ENCODE data around the gene DCAF12. TPM values are rescaled to one million over a fixed set of nuclear protein-coding genes. Genes with fewer than 3 reads are reported as not detected.

The DCAF12 gene
- polyA plus RNA-seq, 1 donor from 2014 or later, result 37.7 TPM

GRCh38 chr9:34134521-34134920 is 8.0 kb upstream of the DCAF12 start:
- no peak overlapping the region for H2AFZ ChIP-seq (ENCODE audit: low read depth, low read length)
- TF ChIP-seq SMC3 (conservative IDR thresholded peaks at IDR 0.05; ENCODE audit: poor library complexity), result no peak
- TF ChIP-seq CTCF (IDR thresholded peaks at IDR 0.05; ENCODE audit: poor library complexity, severe bottlenecking), result no peak
- no peak for TF ChIP-seq POLR2AphosphoS5 (IDR thresholded peaks at IDR 0.05)
- TF ChIP-seq MXI1 (conservative IDR thresholded peaks at IDR 0.05; ENCODE audit: poor library complexity, severe bottlenecking), result no peak
- no peak for TF ChIP-seq EP300 (conservative IDR thresholded peaks at IDR 0.05; ENCODE audit: poor library complexity, severe bottlenecking)
- TF ChIP-seq RAD21 (conservative IDR thresholded peaks at IDR 0.05), result no peak
- no peak for TF ChIP-seq EZH2 (IDR thresholded peaks at IDR 0.05; ENCODE audit: borderline replicate concordance, insufficient read depth, low read length, poor library complexity, severe bottlenecking)
- no peak for TF ChIP-seq TAF1 (IDR thresholded peaks at IDR 0.05; ENCODE audit: low read depth)
- no peak for TF ChIP-seq REST (IDR thresholded peaks at IDR 0.05; ENCODE audit: borderline replicate concordance)

GRCh38 chr9:34133436-34133949 is 7.0 kb upstream of the DCAF12 start:
- Histone ChIP-seq H4K20me1 (ENCODE audit: insufficient read depth) (no peaks in the 10 kb centered on the region), H3K9me2 (ENCODE audit: insufficient read depth, low read length) (no peaks in the 10 kb centered on the region), H3K4me3 (ENCODE audit: low read length) (no peak overlapping the region), H3K9ac (ENCODE audit: low read length) (no peak overlapping the region), H3K79me2 (replicated peaks; ENCODE audit: insufficient read depth, low read length) (no peaks in the 10 kb centered on the region), H3K27me3 (ENCODE audit: insufficient read depth, low read depth, low read length) (no peaks in the 10 kb centered on the region), H3K36me3 (ENCODE audit: insufficient read depth, low read length) (no peaks in the 10 kb centered on the region), H3K4me2 (ENCODE audit: low read length) (no peak overlapping the region), H3K27ac (ENCODE audit: low read length) (no peak overlapping the region), H3K9me3 (ENCODE audit: low read length) (no peaks in the 10 kb centered on the region), H3F3A (ENCODE audit: insufficient read depth, low read length, poor library complexity, severe bottlenecking) (no peaks in the 10 kb centered on the region), H2AFZ (ENCODE audit: low read depth, low read length) (no peak overlapping the region)
- TF ChIP-seq EP300 (conservative IDR thresholded peaks at IDR 0.05; ENCODE audit: poor library complexity, severe bottlenecking) (no peak), SMC3 (conservative IDR thresholded peaks at IDR 0.05; ENCODE audit: poor library complexity) (no peak), EZH2 (IDR thresholded peaks at IDR 0.05; ENCODE audit: borderline replicate concordance, insufficient read depth, low read length, poor library complexity, severe bottlenecking) (no peak), MXI1 (conservative IDR thresholded peaks at IDR 0.05; ENCODE audit: poor library complexity, severe bottlenecking) (no peak), POLR2AphosphoS5 (IDR thresholded peaks at IDR 0.05) (no peak), TAF1 (IDR thresholded peaks at IDR 0.05; ENCODE audit: low read depth) (no peak), RAD21 (conservative IDR thresholded peaks at IDR 0.05) (no peak), REST (IDR thresholded peaks at IDR 0.05; ENCODE audit: borderline replicate concordance) (no peak)

More at GRCh38 chr9:34134521-34134920, 8.0 kb upstream of the DCAF12 start:
- no peaks in the 10 kb centered on the region for H3K9me3 ChIP-seq (ENCODE audit: low read length)
- H3K27me3 ChIP-seq (ENCODE audit: insufficient read depth, low read depth, low read length), result no peaks in the 10 kb centered on the region
- H4K20me1 ChIP-seq (ENCODE audit: insufficient read depth), result no peaks in the 10 kb centered on the region
- H3K27ac ChIP-seq (ENCODE audit: low read length), result no peak overlapping the region
- H3K36me3 ChIP-seq (ENCODE audit: insufficient read depth, low read length), result no peaks in the 10 kb centered on the region
- no peak overlapping the region for H3K9ac ChIP-seq (ENCODE audit: low read length)
- H3K9me2 ChIP-seq (ENCODE audit: insufficient read depth, low read length), result no peaks in the 10 kb centered on the region
- H3F3A ChIP-seq (ENCODE audit: insufficient read depth, low read length, poor library complexity, severe bottlenecking), result no peaks in the 10 kb centered on the region
- no peaks in the 10 kb centered on the region for H3K79me2 ChIP-seq (replicated peaks; ENCODE audit: insufficient read depth, low read length)
- H3K4me2 ChIP-seq (ENCODE audit: low read length), result no peak overlapping the region
- no peak overlapping the region for H3K4me3 ChIP-seq (ENCODE audit: low read length)

Measured in neural cell (in vitro differentiated cells).